ENCODE measurements around the gene YIPF3. TPM values are rescaled to one million over a fixed set of nuclear protein-coding genes. Genes with fewer than 3 reads are reported as not detected.
A peak's percentile ranks its signal among the peaks of the same experiment; 100 is the strongest.

Gene YIPF3
- total and polyA plus RNA-seq, 2 experiments from 2014 or later: 134 to 195 TPM

DNA sequence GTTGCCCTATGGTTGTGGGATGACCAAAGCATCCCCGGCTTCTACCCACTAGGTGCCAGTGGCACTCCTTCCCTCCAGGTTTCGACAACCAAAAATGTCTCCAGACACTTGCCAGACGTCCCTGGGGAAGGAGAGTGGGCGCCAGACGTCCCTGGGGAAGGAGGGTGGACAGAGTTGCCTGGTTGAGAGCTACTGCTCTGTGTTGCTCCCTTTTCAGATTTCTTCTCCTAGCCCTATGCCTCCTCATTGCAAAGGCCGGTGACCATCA is 19.7 kb downstream of the YIPF3 start:
- H3K4me3 ChIP-seq: no peak overlapping the region
- no peaks in the 10 kb centered on the region for H3K9me3 ChIP-seq (ENCODE audit: low read depth)
- peaks cover 13% of the 10 kb centered on the region for H3K4me1 ChIP-seq (ENCODE audit: low read depth)
- peak overlapping the region; percentile 59 for H3K27ac ChIP-seq
- TF ChIP-seq, protein P1, sequence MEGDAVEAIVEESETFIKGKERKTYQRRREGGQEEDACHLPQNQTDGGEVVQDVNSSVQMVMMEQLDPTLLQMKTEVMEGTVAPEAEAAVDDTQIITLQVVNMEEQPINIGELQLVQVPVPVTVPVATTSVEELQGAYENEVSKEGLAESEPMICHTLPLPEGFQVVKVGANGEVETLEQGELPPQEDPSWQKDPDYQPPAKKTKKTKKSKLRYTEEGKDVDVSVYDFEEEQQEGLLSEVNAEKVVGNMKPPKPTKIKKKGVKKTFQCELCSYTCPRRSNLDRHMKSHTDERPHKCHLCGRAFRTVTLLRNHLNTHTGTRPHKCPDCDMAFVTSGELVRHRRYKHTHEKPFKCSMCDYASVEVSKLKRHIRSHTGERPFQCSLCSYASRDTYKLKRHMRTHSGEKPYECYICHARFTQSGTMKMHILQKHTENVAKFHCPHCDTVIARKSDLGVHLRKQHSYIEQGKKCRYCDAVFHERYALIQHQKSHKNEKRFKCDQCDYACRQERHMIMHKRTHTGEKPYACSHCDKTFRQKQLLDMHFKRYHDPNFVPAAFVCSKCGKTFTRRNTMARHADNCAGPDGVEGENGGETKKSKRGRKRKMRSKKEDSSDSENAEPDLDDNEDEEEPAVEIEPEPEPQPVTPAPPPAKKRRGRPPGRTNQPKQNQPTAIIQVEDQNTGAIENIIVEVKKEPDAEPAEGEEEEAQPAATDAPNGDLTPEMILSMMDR (IDR thresholded peaks at IDR 0.05; ENCODE audit: low read depth, low read length): no peak
- no peaks in the 10 kb centered on the region for H3K27me3 ChIP-seq
- no peak for DNase-seq (ENCODE audit: low read depth in 1 of 2, low spot score in 1 of 2)
- peaks cover 23% of the 10 kb centered on the region for H3K36me3 ChIP-seq

GRCh38 chr6:43496370-43497128 is 20.2 kb downstream of the YIPF3 start:
- H3K27me3 ChIP-seq: no peaks in the 10 kb centered on the region
- H3K4me3 ChIP-seq: no peak overlapping the region
- peak; percentile 46 to 65 for DNase-seq (ENCODE audit: low read depth in 1 of 2, low spot score in 1 of 2)
- H3K27ac ChIP-seq: peak overlapping the region; percentile 59
- H3K4me1 ChIP-seq (ENCODE audit: low read depth): peaks cover 13% of the 10 kb centered on the region
- no peaks in the 10 kb centered on the region for H3K9me3 ChIP-seq (ENCODE audit: low read depth)
- H3K36me3 ChIP-seq: peaks cover 22% of the 10 kb centered on the region
- TF ChIP-seq, protein P1 (IDR thresholded peaks at IDR 0.05; ENCODE audit: low read depth, low read length): peak; percentile 60

DNA sequence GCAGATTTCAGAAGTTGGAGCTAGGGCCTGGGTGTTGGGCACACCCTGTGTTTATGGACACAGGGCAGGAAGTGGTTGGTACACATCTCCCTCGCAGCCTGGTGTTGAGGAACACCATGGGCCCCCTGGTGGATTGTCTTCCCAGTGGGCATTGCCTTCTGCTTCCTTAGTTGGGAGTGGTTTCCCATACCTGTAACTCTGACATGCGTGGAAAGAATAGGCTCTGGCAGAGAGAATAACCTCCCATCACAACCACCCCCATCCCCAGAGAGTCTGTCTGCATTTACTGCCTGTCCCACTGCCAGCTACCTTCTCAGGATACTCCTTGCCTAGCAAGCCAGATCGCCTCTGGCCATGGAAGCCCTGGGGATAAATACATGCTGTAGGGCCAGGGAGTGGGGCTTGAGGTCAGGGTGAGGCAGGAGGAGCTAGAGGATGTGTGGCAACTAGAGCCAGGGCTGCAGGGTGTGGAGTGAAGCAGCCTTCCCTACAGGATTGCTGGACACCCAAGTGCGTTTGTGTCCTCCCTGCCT is 21.3 kb downstream of the YIPF3 start:
- H3K27ac ChIP-seq: peak overlapping the region; percentile 59
- TF ChIP-seq, protein P1 (IDR thresholded peaks at IDR 0.05; ENCODE audit: low read depth, low read length): peak; percentile 20
- no peak overlapping the region for H3K4me3 ChIP-seq
- H3K4me1 ChIP-seq (ENCODE audit: low read depth): peaks cover 13% of the 10 kb centered on the region
- DNase-seq (ENCODE audit: low read depth in 1 of 2, low spot score in 1 of 2): no peak
- H3K27me3 ChIP-seq: no peaks in the 10 kb centered on the region
- no peaks in the 10 kb centered on the region for H3K9me3 ChIP-seq (ENCODE audit: low read depth)
- H3K36me3 ChIP-seq: peaks cover 18% of the 10 kb centered on the region

GRCh38 chr6:43494766-43495165 is 22.0 kb downstream of the YIPF3 start:
- peaks cover 13% of the 10 kb centered on the region for H3K4me1 ChIP-seq (ENCODE audit: low read depth)
- DNase-seq (ENCODE audit: low read depth in 1 of 2, low spot score in 1 of 2): no peak
- TF ChIP-seq, protein P1 (IDR thresholded peaks at IDR 0.05; ENCODE audit: low read depth, low read length): no peak
- H3K27me3 ChIP-seq: no peaks in the 10 kb centered on the region
- peaks cover 15% of the 10 kb centered on the region for H3K36me3 ChIP-seq
- no peak overlapping the region for H3K4me3 ChIP-seq
- H3K27ac ChIP-seq: no peak overlapping the region
- H3K9me3 ChIP-seq (ENCODE audit: low read depth): no peaks in the 10 kb centered on the region

DNA sequence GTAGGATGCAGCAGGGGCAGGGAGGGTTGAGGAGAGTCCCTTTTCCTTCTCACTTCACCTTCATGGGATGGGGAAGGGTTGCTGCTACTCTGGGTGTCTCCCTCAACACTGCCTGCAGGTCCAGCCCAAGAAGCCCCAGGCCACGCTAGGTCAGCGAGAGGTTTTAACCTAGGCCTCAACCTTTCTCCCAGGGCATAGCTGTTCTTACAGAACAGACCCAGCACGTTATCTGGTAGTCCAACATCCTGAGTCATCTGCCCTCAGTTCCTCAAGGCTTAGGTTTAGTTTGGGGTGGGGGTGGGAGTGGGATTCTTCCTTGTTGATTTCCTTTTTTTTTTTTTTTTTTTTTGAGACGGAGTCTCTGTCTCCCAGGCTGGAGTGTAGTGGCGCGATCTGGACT is 22.4 kb downstream of the YIPF3 start:
- Histone ChIP-seq H3K27me3 (no peaks in the 10 kb centered on the region), H3K4me3 (no peak overlapping the region), H3K9me3 (ENCODE audit: low read depth) (no peaks in the 10 kb centered on the region), H3K27ac (no peak overlapping the region), H3K36me3 (peaks cover 11% of the 10 kb centered on the region), H3K4me1 (ENCODE audit: low read depth) (peaks cover 13% of the 10 kb centered on the region)
- DNase-seq (ENCODE audit: low read depth in 1 of 2, low spot score in 1 of 2): no peak
- TF ChIP-seq, protein P1 (IDR thresholded peaks at IDR 0.05; ENCODE audit: low read depth, low read length): no peak
